ENCODE measurements around the gene XRCC3.

The XRCC3 gene

DNA sequence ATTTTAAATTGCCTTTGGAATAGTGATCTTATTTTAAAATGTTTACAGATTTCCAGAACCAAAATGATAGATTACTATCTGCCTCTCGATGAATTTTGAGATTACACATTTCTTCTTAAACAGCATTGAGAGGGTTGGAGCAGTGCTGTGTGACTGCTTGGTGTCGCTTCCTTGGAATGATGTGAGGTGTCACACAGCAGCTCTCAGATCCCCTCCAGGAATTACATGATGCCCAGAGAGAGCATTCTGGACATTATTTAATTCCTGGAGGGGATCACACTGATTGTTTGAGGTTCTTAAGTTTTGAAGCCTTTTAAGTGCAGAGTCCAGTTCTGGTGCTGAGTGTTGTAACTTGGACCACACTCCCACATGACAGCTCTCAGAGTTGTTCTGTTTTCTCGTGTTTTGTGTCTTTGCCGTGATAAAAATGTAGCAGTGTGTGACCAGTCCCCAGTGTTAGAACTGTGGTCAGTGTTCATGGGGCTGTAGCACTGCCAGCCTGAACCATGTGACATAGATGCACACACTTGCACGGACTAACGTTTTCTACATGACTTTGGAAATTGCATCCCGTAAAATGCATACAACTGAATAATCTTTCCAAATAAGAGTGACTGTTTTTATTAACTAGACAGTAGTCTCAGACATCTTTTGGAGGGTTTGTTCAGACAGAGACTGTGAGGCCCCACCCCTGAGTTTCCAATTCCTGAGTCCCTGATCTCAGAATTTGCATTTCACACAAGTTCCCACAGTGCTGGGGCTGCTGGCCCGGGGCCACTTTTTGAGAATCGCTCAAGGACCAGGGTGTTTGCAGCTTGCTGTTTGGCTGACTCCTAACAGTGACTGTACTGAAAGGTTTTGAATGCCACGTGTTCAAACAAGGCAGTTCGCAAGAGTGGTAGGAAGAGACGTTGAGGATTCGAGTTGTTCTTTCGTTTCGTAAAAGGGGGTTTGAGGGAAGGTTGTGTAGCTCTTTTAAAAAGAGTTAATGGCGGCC, 26.0 kb downstream of the XRCC3 start:
- H4K8ac ChIP-seq (ENCODE audit: low read depth, low read length) = no peak overlapping the region
- H3K79me1 ChIP-seq (ENCODE audit: low read length) = peaks cover 8% of the 10 kb centered on the region
- H3K4me3 ChIP-seq (ENCODE audit: low read length) = no peak overlapping the region
- no peak overlapping the region for H3K27ac ChIP-seq (ENCODE audit: low read depth, low read length)
- no peak overlapping the region for H3K9ac ChIP-seq (ENCODE audit: low read length)
- H3K4me2 ChIP-seq (ENCODE audit: low read length) = no peak overlapping the region
- WGBS (ENCODE audit: extremely low coverage, insufficient coverage, low lambda C conversion rate) = 100% methylated on average over 5 of the region's 16 CpGs
- no peaks in the 10 kb centered on the region for H3K27me3 ChIP-seq (ENCODE audit: insufficient read depth, low read length, poor library complexity)
- no peak overlapping the region for H4K5ac ChIP-seq (ENCODE audit: low read length)
- H3K4ac ChIP-seq (ENCODE audit: low read depth, low read length) = no peak overlapping the region
- H2BK120ac ChIP-seq (ENCODE audit: low read depth, low read length) = no peak overlapping the region
- H3K36me3 ChIP-seq (ENCODE audit: control insufficient read depth, insufficient read depth, low read length) = peaks cover 5% of the 10 kb centered on the region
- no peak overlapping the region for H2BK15ac ChIP-seq (replicated peaks; ENCODE audit: low read depth)
- H3K18ac ChIP-seq (ENCODE audit: low read length) = no peak overlapping the region
- no peaks in the 10 kb centered on the region for H3K4me1 ChIP-seq (ENCODE audit: control insufficient read depth, low read depth, low read length)
- H3K56ac ChIP-seq (ENCODE audit: low read length) = no peak overlapping the region
- H3K23ac ChIP-seq (ENCODE audit: low read length) = no peak overlapping the region
- H2AK5ac ChIP-seq (ENCODE audit: low read length) = no peak overlapping the region
- no peaks in the 10 kb centered on the region for H3K79me2 ChIP-seq (ENCODE audit: control insufficient read depth, insufficient read depth, low read length)
- no peak for DNase-seq
- H2BK5ac ChIP-seq (ENCODE audit: low read length) = no peak overlapping the region

DNA sequence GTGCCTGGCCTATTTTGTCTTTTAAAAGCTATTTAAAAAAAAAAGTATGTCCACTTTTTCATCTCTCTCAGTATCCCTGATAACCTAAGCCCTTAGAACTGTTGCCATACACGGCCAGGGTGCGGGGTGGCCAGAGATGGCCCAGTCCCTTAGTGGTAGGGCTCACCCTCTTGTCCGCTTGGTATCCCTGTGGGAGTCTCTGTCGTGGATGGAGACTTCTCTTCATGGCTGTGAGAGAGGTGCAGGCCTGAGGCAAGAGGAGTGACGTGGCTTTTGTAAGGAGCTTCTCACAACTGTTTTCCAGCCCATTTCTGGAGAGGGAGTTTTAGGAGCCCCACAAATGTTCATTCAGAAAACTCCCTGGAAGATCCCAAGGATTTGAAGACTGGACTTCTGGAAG, 26.8 kb downstream of the XRCC3 start:
- H3K4ac ChIP-seq (ENCODE audit: low read depth, low read length) = no peak overlapping the region
- no peak overlapping the region for H3K56ac ChIP-seq (ENCODE audit: low read length)
- H3K9ac ChIP-seq (ENCODE audit: low read length) = no peak overlapping the region
- no peak overlapping the region for H3K23ac ChIP-seq (ENCODE audit: low read length)
- no peak overlapping the region for H3K27ac ChIP-seq (ENCODE audit: low read depth, low read length)
- H3K27me3 ChIP-seq (ENCODE audit: insufficient read depth, low read length, poor library complexity) = no peaks in the 10 kb centered on the region
- H2BK15ac ChIP-seq (replicated peaks; ENCODE audit: low read depth) = no peak overlapping the region
- peaks cover 8% of the 10 kb centered on the region for H3K79me1 ChIP-seq (ENCODE audit: low read length)
- no peak overlapping the region for H3K4me2 ChIP-seq (ENCODE audit: low read length)
- WGBS (ENCODE audit: extremely low coverage, insufficient coverage, low lambda C conversion rate) = no CpG with 5 or more reads among the region's 5 CpGs
- no peak overlapping the region for H4K8ac ChIP-seq (ENCODE audit: low read depth, low read length)
- H3K4me3 ChIP-seq (ENCODE audit: low read length) = no peak overlapping the region
- H3K18ac ChIP-seq (ENCODE audit: low read length) = no peak overlapping the region
- H3K36me3 ChIP-seq (ENCODE audit: control insufficient read depth, insufficient read depth, low read length) = peaks cover 5% of the 10 kb centered on the region
- H4K5ac ChIP-seq (ENCODE audit: low read length) = no peak overlapping the region
- DNase-seq = no peak
- H3K4me1 ChIP-seq (ENCODE audit: control insufficient read depth, low read depth, low read length) = no peaks in the 10 kb centered on the region
- no peak overlapping the region for H2AK5ac ChIP-seq (ENCODE audit: low read length)
- H2BK5ac ChIP-seq (ENCODE audit: low read length) = no peak overlapping the region
- H2BK120ac ChIP-seq (ENCODE audit: low read depth, low read length) = no peak overlapping the region
- no peaks in the 10 kb centered on the region for H3K79me2 ChIP-seq (ENCODE audit: control insufficient read depth, insufficient read depth, low read length)

GRCh38 chr14:103687712-103688111, 27.5 kb downstream of the XRCC3 start:
- Histone ChIP-seq H3K4ac (ENCODE audit: low read depth, low read length) (no peak overlapping the region), H3K79me2 (ENCODE audit: control insufficient read depth, insufficient read depth, low read length) (no peaks in the 10 kb centered on the region), H3K56ac (ENCODE audit: low read length) (no peak overlapping the region), H3K27ac (ENCODE audit: low read depth, low read length) (no peak overlapping the region), H4K5ac (ENCODE audit: low read length) (no peak overlapping the region), H3K27me3 (ENCODE audit: insufficient read depth, low read length, poor library complexity) (no peaks in the 10 kb centered on the region), H3K36me3 (ENCODE audit: control insufficient read depth, insufficient read depth, low read length) (peaks cover 6% of the 10 kb centered on the region), H2AK5ac (ENCODE audit: low read length) (no peak overlapping the region), H3K4me1 (ENCODE audit: control insufficient read depth, low read depth, low read length) (no peaks in the 10 kb centered on the region), H2BK5ac (ENCODE audit: low read length) (no peak overlapping the region), H3K4me3 (ENCODE audit: low read length) (no peak overlapping the region), H3K23ac (ENCODE audit: low read length) (no peak overlapping the region), H3K9ac (ENCODE audit: low read length) (no peak overlapping the region), H4K8ac (ENCODE audit: low read depth, low read length) (no peak overlapping the region), H3K18ac (ENCODE audit: low read length) (no peak overlapping the region), H3K79me1 (ENCODE audit: low read length) (peaks cover 8% of the 10 kb centered on the region), H3K4me2 (ENCODE audit: low read length) (no peak overlapping the region), H2BK15ac (replicated peaks; ENCODE audit: low read depth) (no peak overlapping the region), H2BK120ac (ENCODE audit: low read depth, low read length) (no peak overlapping the region)
- WGBS (ENCODE audit: extremely low coverage, insufficient coverage, low lambda C conversion rate) = no CpG with 5 or more reads among the region's 4 CpGs
- DNase-seq = no peak

DNA sequence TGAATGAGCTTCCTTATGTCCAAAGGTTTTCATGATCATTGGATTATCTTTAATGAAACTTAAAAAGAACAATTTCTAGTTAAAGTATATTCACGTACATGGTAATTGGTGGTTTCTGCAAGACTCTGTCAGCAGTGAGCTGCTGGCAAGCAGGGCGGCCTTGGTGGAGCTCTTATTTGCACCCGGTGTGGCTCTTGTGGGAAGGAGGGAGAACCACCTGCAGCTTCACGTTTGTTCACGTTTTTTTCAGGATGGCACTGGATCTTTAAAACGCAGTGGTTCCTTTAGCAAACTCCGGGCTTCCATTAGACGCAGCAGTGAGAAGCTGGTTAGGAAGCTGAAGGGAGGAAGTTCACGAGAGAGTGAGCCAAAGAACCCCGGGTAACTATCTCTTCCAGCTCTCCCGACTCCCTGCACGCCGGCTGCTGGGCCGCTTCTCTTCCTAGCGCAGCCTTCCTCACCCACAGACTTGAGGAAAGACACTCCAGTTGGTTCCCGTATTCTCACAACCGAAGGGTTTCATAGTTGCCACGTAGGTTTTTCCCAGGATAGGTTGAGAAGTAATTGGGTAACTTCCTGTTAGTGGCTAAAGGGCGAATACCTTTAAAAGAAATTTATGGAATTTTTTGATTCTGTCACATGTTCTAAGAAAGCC, 28.3 kb downstream of the XRCC3 start:
- Histone ChIP-seq H3K4me1 (ENCODE audit: control insufficient read depth, low read depth, low read length) (no peaks in the 10 kb centered on the region), H2AK5ac (ENCODE audit: low read length) (no peak overlapping the region), H2BK120ac (ENCODE audit: low read depth, low read length) (no peak overlapping the region), H3K27ac (ENCODE audit: low read depth, low read length) (no peak overlapping the region), H3K9ac (ENCODE audit: low read length) (no peak overlapping the region), H3K36me3 (ENCODE audit: control insufficient read depth, insufficient read depth, low read length) (peaks cover 6% of the 10 kb centered on the region), H4K5ac (ENCODE audit: low read length) (no peak overlapping the region), H4K8ac (ENCODE audit: low read depth, low read length) (no peak overlapping the region), H3K56ac (ENCODE audit: low read length) (no peak overlapping the region), H3K27me3 (ENCODE audit: insufficient read depth, low read length, poor library complexity) (no peaks in the 10 kb centered on the region), H3K4ac (ENCODE audit: low read depth, low read length) (no peak overlapping the region), H3K4me2 (ENCODE audit: low read length) (no peak overlapping the region), H3K79me2 (ENCODE audit: control insufficient read depth, insufficient read depth, low read length) (no peaks in the 10 kb centered on the region), H3K18ac (ENCODE audit: low read length) (no peak overlapping the region), H3K4me3 (ENCODE audit: low read length) (no peak overlapping the region), H2BK5ac (ENCODE audit: low read length) (no peak overlapping the region), H3K23ac (ENCODE audit: low read length) (no peak overlapping the region), H3K79me1 (ENCODE audit: low read length) (peaks cover 8% of the 10 kb centered on the region), H2BK15ac (replicated peaks; ENCODE audit: low read depth) (no peak overlapping the region)
- WGBS (ENCODE audit: extremely low coverage, insufficient coverage, low lambda C conversion rate) = no CpG with 5 or more reads among the region's 19 CpGs
- DNase-seq = no peak

GRCh38 chr14:103685276-103686211, 29.7 kb downstream of the XRCC3 start:
- H4K8ac ChIP-seq (ENCODE audit: low read depth, low read length) = no peak overlapping the region
- H2BK120ac ChIP-seq (ENCODE audit: low read depth, low read length) = no peak overlapping the region
- H3K36me3 ChIP-seq (ENCODE audit: control insufficient read depth, insufficient read depth, low read length) = peaks cover 10% of the 10 kb centered on the region
- H3K79me1 ChIP-seq (ENCODE audit: low read length) = peaks cover 10% of the 10 kb centered on the region
- no peak overlapping the region for H2BK5ac ChIP-seq (ENCODE audit: low read length)
- H3K9ac ChIP-seq (ENCODE audit: low read length) = no peak overlapping the region
- H3K23ac ChIP-seq (ENCODE audit: low read length) = no peak overlapping the region
- no peak overlapping the region for H3K4ac ChIP-seq (ENCODE audit: low read depth, low read length)
- H3K18ac ChIP-seq (ENCODE audit: low read length) = no peak overlapping the region
- H2AK5ac ChIP-seq (ENCODE audit: low read length) = no peak overlapping the region
- H3K4me2 ChIP-seq (ENCODE audit: low read length) = no peak overlapping the region
- H2BK15ac ChIP-seq (replicated peaks; ENCODE audit: low read depth) = no peak overlapping the region
- H3K4me3 ChIP-seq (ENCODE audit: low read length) = no peak overlapping the region
- H3K27ac ChIP-seq (ENCODE audit: low read depth, low read length) = no peak overlapping the region
- no peak overlapping the region for H4K5ac ChIP-seq (ENCODE audit: low read length)
- no CpG with 5 or more reads among the region's 23 CpGs for WGBS (ENCODE audit: extremely low coverage, insufficient coverage, low lambda C conversion rate)
- no peaks in the 10 kb centered on the region for H3K79me2 ChIP-seq (ENCODE audit: control insufficient read depth, insufficient read depth, low read length)
- no peak for DNase-seq
- H3K56ac ChIP-seq (ENCODE audit: low read length) = no peak overlapping the region
- no peaks in the 10 kb centered on the region for H3K4me1 ChIP-seq (ENCODE audit: control insufficient read depth, low read depth, low read length)
- no peaks in the 10 kb centered on the region for H3K27me3 ChIP-seq (ENCODE audit: insufficient read depth, low read length, poor library complexity)

All from mesendoderm (in vitro differentiated cells).